HG03460 (cell line): Measurements from ENCODE around the gene NGEF.
"Not testable (repeated sequence)": the region's sequence is repeated elsewhere in the genome, so short reads cannot be mapped to it uniquely, and the experiment has no call there.

Experiments used
- ATAC-seq: cut with Tn5 transposase; IDR thresholded peaks from one replicate; pipeline ENCODE4 v1.9.1; 2021; ENCODE audit not compliant: unreplicated experiment

The NGEF gene

GRCh38 chr2:232930059-232930400 is 83.0 kb downstream of the NGEF start:
- ATAC-seq, result no peak

GRCh38 chr2:232929303-232930058 is 83.6 kb downstream of the NGEF start:
- no peak for ATAC-seq

- no peak for ATAC-seq
These were observed 84.3 kb downstream of the NGEF start for GRCh38 chr2:232928551-232929302.

- ATAC-seq, result no peak
These were observed 85.1 kb downstream of the NGEF start for GRCh38 chr2:232927793-232928550.

- ATAC-seq, result no peak
These were observed 85.8 kb downstream of the NGEF start for GRCh38 chr2:232927032-232927792.

- no peak for ATAC-seq
These were observed 86.6 kb downstream of the NGEF start for GRCh38 chr2:232926431-232926939.

GRCh38 chr2:232925821-232926156 is 87.3 kb downstream of the NGEF start:
- ATAC-seq, result no peak

- no peak for ATAC-seq
These were observed 87.8 kb downstream of the NGEF start for GRCh38 chr2:232925153-232925820.

- ATAC-seq, result no peak
These were observed 88.6 kb downstream of the NGEF start for GRCh38 chr2:232924433-232924832.

- no peak for ATAC-seq
These were observed 92.3 kb downstream of the NGEF start for GRCh38 chr2:232920760-232921159.

GRCh38 chr2:232920055-232920454 is 93.0 kb downstream of the NGEF start:
- no peak for ATAC-seq

- ATAC-seq, result no peak
These were observed 93.9 kb downstream of the NGEF start for GRCh38 chr2:232919141-232919540.

- no peak for ATAC-seq
These were observed 99.2 kb downstream of the NGEF start for GRCh38 chr2:232913903-232914302.

GRCh38 chr2:232911712-232912277 is 101.3 kb downstream of the NGEF start:
- ATAC-seq, result no peak

- ATAC-seq, result no peak
These were observed 102.7 kb downstream of the NGEF start for GRCh38 chr2:232910376-232910775.

GRCh38 chr2:232908695-232909094 is 104.4 kb downstream of the NGEF start:
- no peak for ATAC-seq

- ATAC-seq, result not testable (repeated sequence)
These were observed 105.4 kb downstream of the NGEF start for GRCh38 chr2:232907718-232908085.

GRCh38 chr2:232906867-232907717 is 106.0 kb downstream of the NGEF start:
- ATAC-seq, result not testable (repeated sequence)

- no peak for ATAC-seq
These were observed 109.1 kb downstream of the NGEF start for GRCh38 chr2:232903989-232904388.
